ENCODE data around the gene SUGCT.

SUGCT gene

DNA sequence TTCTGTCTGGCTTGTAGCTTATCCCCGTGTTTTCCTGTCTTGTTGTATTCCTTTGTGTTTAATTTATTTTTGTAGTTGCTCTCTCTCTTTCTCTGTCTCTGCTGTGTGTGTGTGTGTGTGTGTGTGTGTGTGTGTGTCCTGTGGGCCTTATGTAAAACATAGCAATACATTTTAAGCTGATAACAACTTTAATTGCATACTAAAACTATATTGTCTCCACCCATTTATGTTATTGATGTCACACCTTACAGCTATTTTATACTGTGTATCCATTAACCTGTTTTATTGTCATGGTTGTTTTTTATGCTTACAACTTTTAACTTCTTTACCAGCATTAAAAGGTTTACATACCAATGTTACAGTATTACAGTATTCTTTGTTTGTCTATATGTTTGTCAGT, 293.6 kb downstream of the SUGCT start:
- H3K27me3 ChIP-seq (ENCODE audit: control insufficient read depth in 1 of 2, insufficient read depth in 2 of 2, low read length in 2 of 2): no peaks in the 10 kb centered on the region
- no peak overlapping the region for H3K27ac ChIP-seq (ENCODE audit: low read length)
- H3K4me3 ChIP-seq (ENCODE audit: low read length in 2 of 2): no peak overlapping the region
- no peaks in the 10 kb centered on the region for H3K9me3 ChIP-seq (ENCODE audit: control insufficient read depth in 2 of 2, low read length in 2 of 2)
- H3K9ac ChIP-seq (ENCODE audit: low read length in 2 of 2): no peak overlapping the region
- H3K36me3 ChIP-seq (ENCODE audit: control insufficient read depth in 2 of 2, insufficient read depth in 2 of 2, low read length in 2 of 2): no peaks in the 10 kb centered on the region
- no peaks in the 10 kb centered on the region for H3K4me1 ChIP-seq (ENCODE audit: control insufficient read depth, insufficient read depth, low read length)

DNA sequence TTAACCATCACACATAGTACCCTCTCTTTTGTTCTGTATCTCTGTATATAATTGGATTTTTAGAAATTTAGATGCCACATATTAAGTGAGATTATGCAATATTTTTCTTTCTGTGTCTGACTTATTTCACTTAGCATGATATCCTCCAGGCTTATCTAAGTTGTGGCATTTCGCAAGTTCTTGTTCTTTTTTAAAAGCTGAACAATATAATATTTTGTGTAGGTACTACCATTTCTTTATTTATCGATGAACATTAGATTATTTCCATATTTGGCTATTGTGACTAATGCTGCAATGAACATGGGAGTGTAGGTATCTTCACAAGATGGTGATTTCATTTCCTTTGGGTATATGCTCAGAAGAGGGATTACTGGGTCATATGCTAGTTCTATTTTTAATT, 295.0 kb downstream of the SUGCT start:
- H3K4me3 ChIP-seq (ENCODE audit: low read length in 2 of 2): no peak overlapping the region
- no peaks in the 10 kb centered on the region for H3K9me3 ChIP-seq (ENCODE audit: control insufficient read depth in 2 of 2, low read length in 2 of 2)
- H3K27me3 ChIP-seq (ENCODE audit: control insufficient read depth in 1 of 2, insufficient read depth in 2 of 2, low read length in 2 of 2): no peaks in the 10 kb centered on the region
- H3K9ac ChIP-seq (ENCODE audit: low read length in 2 of 2): no peak overlapping the region
- no peaks in the 10 kb centered on the region for H3K36me3 ChIP-seq (ENCODE audit: control insufficient read depth in 2 of 2, insufficient read depth in 2 of 2, low read length in 2 of 2)
- H3K4me1 ChIP-seq (ENCODE audit: control insufficient read depth, insufficient read depth, low read length): no peaks in the 10 kb centered on the region
- no peak overlapping the region for H3K27ac ChIP-seq (ENCODE audit: low read length)

DNA sequence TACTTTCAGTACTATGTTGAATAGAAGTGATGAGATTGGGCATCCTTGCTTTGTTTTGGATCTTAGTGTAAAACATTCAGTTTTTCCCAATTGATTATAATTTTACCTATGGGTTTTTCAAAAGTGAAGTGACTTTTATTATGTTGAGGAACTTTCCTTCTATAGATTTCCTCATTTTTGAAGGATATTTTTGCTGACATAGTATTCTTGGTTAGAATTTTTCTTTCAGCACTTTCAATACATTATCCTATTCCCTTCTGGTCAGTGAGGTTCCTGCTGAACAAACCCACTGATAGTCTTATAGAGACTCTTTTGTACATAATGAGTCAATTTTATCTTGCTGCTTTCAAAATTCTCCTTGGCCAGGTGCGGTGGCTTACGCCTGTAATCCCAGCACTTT, 297.2 kb downstream of the SUGCT start:
- no peaks in the 10 kb centered on the region for H3K36me3 ChIP-seq (ENCODE audit: control insufficient read depth in 2 of 2, insufficient read depth in 2 of 2, low read length in 2 of 2)
- no peak overlapping the region for H3K27ac ChIP-seq (ENCODE audit: low read length)
- H3K9me3 ChIP-seq (ENCODE audit: control insufficient read depth in 2 of 2, low read length in 2 of 2): no peaks in the 10 kb centered on the region
- H3K27me3 ChIP-seq (ENCODE audit: control insufficient read depth in 1 of 2, insufficient read depth in 2 of 2, low read length in 2 of 2): no peaks in the 10 kb centered on the region
- no peak overlapping the region for H3K4me3 ChIP-seq (ENCODE audit: low read length in 2 of 2)
- H3K9ac ChIP-seq (ENCODE audit: low read length in 2 of 2): no peak overlapping the region
- H3K4me1 ChIP-seq (ENCODE audit: control insufficient read depth, insufficient read depth, low read length): no peaks in the 10 kb centered on the region

DNA sequence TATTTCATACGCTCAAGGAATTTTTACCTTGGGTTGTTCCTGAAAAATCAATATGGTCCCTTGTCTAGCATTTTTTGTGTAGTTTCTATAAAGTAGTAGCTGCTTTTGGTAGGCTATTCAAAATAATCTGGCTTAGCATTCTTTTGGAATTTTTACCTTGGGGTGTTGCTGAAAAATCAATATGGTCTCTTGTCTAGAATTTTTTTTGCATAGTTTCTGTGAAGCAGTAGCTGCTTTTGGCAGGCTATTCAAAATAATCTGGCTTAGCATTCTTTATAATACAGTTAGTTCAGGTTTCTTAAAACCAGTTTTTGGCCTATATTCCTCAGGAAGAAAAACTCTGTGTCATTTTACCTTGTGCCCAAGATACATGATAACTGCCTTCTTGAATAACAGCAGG, 301.9 kb downstream of the SUGCT start:
- H3K27ac ChIP-seq (ENCODE audit: low read length): no peak overlapping the region

DNA sequence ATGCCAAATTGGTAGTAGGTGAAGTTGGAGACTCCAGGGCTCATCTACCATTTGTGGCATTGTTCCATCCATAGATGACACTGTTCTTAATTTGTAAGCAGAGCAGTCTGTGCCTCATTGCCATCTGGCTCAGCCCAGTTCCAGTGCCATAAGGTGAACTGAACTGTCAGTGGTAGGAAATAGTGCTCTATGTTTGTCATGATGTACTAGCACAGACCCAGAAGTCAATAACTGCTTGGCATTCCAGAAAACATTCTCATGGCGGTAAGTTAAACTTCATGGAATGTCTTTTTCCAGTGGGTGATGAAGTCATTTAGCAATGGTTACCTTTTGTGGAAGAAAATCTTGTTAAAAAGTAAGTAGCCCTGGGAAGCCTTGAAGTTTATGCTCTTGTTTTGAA, 302.7 kb downstream of the SUGCT start:
- H3K36me3 ChIP-seq (ENCODE audit: control insufficient read depth in 2 of 2, insufficient read depth in 2 of 2, low read length in 2 of 2): no peaks in the 10 kb centered on the region
- H3K4me3 ChIP-seq (ENCODE audit: low read length in 2 of 2): no peak overlapping the region
- H3K9me3 ChIP-seq (ENCODE audit: control insufficient read depth in 2 of 2, low read length in 2 of 2): peaks cover 0 to 6% of the 10 kb centered on the region in 2 donors
- no peak overlapping the region for H3K9ac ChIP-seq (ENCODE audit: low read length in 2 of 2)
- H3K27me3 ChIP-seq (ENCODE audit: control insufficient read depth in 1 of 2, insufficient read depth in 2 of 2, low read length in 2 of 2): no peaks in the 10 kb centered on the region
- no peaks in the 10 kb centered on the region for H3K4me1 ChIP-seq (ENCODE audit: control insufficient read depth, insufficient read depth, low read length)
- H3K27ac ChIP-seq (ENCODE audit: low read length): no peak overlapping the region

More for the DNA sequence above, 301.9 kb downstream of the SUGCT start:
- Histone ChIP-seq H3K9me3 (ENCODE audit: control insufficient read depth in 2 of 2, low read length in 2 of 2) (peaks cover 0 to 6% of the 10 kb centered on the region in 2 donors), H3K36me3 (ENCODE audit: control insufficient read depth in 2 of 2, insufficient read depth in 2 of 2, low read length in 2 of 2) (no peaks in the 10 kb centered on the region), H3K27me3 (ENCODE audit: control insufficient read depth in 1 of 2, insufficient read depth in 2 of 2, low read length in 2 of 2) (no peaks in the 10 kb centered on the region), H3K9ac (ENCODE audit: low read length in 2 of 2) (no peak overlapping the region), H3K4me1 (ENCODE audit: control insufficient read depth, insufficient read depth, low read length) (no peaks in the 10 kb centered on the region), H3K4me3 (ENCODE audit: low read length in 2 of 2) (no peak overlapping the region)

DNA sequence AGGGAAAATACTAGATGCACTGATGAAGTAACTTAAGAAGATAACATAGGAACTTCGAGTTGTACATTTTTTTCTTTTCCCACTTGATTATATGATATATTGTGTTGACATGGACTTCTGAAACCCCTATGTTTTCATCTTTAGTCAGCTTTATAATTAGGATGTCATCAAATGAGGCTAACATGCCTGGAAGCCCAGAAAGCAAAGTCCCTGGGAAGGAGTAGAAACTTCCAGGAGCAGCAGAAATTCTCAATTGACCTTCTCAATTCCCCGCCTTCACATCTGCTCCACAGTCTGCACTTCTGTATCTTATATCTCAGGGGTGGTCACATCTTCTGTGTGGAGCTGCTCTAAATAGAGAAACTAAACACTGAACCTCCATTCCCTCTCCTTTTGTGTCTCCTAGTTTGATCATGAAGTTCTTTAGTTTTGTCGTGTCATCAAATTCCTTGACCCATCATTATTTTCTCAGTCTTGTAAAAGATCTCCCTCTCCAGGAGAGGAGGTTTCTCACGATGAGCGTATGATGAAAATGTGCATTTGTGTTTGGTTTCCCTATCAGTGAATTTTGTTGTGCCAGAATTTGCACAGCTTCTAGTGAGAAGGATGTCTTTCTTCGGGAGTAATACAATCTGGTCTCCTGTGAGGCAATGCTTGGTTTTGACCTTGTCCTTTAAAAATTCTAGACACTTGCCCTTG, 303.3 kb downstream of the SUGCT start:
- no peaks in the 10 kb centered on the region for H3K27me3 ChIP-seq (ENCODE audit: control insufficient read depth in 1 of 2, insufficient read depth in 2 of 2, low read length in 2 of 2)
- no peak overlapping the region for H3K4me3 ChIP-seq (ENCODE audit: low read length in 2 of 2)
- no peaks in the 10 kb centered on the region for H3K36me3 ChIP-seq (ENCODE audit: control insufficient read depth in 2 of 2, insufficient read depth in 2 of 2, low read length in 2 of 2)
- H3K9ac ChIP-seq (ENCODE audit: low read length in 2 of 2): no peak overlapping the region
- peaks cover 0 to 6% of the 10 kb centered on the region in 2 donors for H3K9me3 ChIP-seq (ENCODE audit: control insufficient read depth in 2 of 2, low read length in 2 of 2)
- H3K27ac ChIP-seq (ENCODE audit: low read length): no peak overlapping the region
- H3K4me1 ChIP-seq (ENCODE audit: control insufficient read depth, insufficient read depth, low read length): no peaks in the 10 kb centered on the region

DNA sequence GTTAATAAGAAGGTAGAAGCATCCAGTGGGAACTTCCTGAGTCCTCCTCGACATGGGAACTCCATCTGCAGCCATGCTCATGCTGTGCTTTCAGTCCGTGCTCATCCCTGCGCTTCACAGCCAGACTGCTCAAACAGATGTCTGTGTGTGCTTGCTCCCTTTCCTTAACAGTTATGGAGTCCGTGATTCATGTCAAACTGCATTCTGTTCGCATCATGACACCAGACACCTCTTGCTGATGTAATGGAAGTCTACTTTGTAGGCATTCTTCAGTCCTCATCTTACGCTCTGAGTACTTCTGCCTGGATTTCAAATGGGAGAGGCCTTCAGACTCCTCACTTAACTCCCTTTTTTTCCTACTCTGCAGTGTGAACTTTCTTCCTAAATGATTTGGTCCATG, 304.9 kb downstream of the SUGCT start:
- H3K36me3 ChIP-seq (ENCODE audit: control insufficient read depth in 2 of 2, insufficient read depth in 2 of 2, low read length in 2 of 2): no peaks in the 10 kb centered on the region
- no peak overlapping the region for H3K27ac ChIP-seq (ENCODE audit: low read length)
- no peak overlapping the region for H3K4me3 ChIP-seq (ENCODE audit: low read length in 2 of 2)

DNA sequence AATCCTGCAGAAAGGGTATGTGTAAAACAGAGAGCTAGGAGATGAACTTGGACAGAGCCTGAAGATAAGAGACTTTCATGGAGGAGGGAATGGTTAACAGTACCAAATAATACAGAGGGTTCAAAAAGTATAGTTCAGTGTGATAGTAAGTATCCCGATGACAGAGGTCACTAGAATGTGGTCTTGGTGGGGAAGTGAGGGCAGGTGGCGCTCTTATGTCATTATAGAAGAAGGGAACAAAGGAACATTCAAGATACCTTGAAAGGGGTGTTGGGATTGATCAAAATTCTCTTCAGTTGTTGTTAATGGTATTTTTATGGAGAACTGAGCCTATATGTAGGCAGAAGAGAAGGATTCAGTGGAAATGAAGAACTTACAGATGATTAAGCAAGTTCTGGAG, 312.5 kb downstream of the SUGCT start:
- no peaks in the 10 kb centered on the region for H3K27me3 ChIP-seq (ENCODE audit: control insufficient read depth in 1 of 2, insufficient read depth in 2 of 2, low read length in 2 of 2)
- no peaks in the 10 kb centered on the region for H3K36me3 ChIP-seq (ENCODE audit: control insufficient read depth in 2 of 2, insufficient read depth in 2 of 2, low read length in 2 of 2)
- H3K4me1 ChIP-seq (ENCODE audit: control insufficient read depth, insufficient read depth, low read length): no peaks in the 10 kb centered on the region
- no peaks in the 10 kb centered on the region for H3K9me3 ChIP-seq (ENCODE audit: control insufficient read depth in 2 of 2, low read length in 2 of 2)
- no peak overlapping the region for H3K27ac ChIP-seq (ENCODE audit: low read length)
- H3K9ac ChIP-seq (ENCODE audit: low read length in 2 of 2): no peak overlapping the region
- no peak overlapping the region for H3K4me3 ChIP-seq (ENCODE audit: low read length in 2 of 2)

More for the DNA sequence above, 304.9 kb downstream of the SUGCT start:
- Histone ChIP-seq H3K9ac (ENCODE audit: low read length in 2 of 2) (no peak overlapping the region), H3K4me1 (ENCODE audit: control insufficient read depth, insufficient read depth, low read length) (no peaks in the 10 kb centered on the region), H3K27me3 (ENCODE audit: control insufficient read depth in 1 of 2, insufficient read depth in 2 of 2, low read length in 2 of 2) (no peaks in the 10 kb centered on the region), H3K9me3 (ENCODE audit: control insufficient read depth in 2 of 2, low read length in 2 of 2) (peaks cover 0 to 6% of the 10 kb centered on the region in 2 donors)

DNA sequence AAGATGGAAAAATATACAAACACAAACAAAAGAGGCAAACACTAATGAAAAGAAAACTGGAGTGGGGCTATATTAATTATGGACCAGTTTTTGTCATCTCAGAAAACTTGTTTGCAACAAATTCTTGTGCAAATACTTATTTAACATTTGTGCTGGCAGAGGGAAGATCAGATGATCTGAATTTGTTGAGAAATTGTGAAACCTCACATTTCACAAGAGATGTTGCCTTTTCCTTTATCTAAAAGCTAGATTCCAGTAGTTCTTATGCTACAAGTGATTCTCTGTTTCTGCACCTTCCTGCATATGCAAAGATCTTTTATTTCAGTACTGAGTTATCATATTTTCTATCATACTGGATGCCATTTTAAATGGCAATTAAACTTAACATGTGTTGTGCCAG, 320.7 kb downstream of the SUGCT start:
- no peaks in the 10 kb centered on the region for H3K4me1 ChIP-seq (ENCODE audit: control insufficient read depth, insufficient read depth, low read length)
- no peak overlapping the region for H3K4me3 ChIP-seq (ENCODE audit: low read length in 2 of 2)
- no peaks in the 10 kb centered on the region for H3K36me3 ChIP-seq (ENCODE audit: control insufficient read depth in 2 of 2, insufficient read depth in 2 of 2, low read length in 2 of 2)
- H3K9me3 ChIP-seq (ENCODE audit: control insufficient read depth in 2 of 2, low read length in 2 of 2): no peaks in the 10 kb centered on the region
- no peaks in the 10 kb centered on the region for H3K27me3 ChIP-seq (ENCODE audit: control insufficient read depth in 1 of 2, insufficient read depth in 2 of 2, low read length in 2 of 2)
- no peak overlapping the region for H3K9ac ChIP-seq (ENCODE audit: low read length in 2 of 2)
- no peak overlapping the region for H3K27ac ChIP-seq (ENCODE audit: low read length)

DNA sequence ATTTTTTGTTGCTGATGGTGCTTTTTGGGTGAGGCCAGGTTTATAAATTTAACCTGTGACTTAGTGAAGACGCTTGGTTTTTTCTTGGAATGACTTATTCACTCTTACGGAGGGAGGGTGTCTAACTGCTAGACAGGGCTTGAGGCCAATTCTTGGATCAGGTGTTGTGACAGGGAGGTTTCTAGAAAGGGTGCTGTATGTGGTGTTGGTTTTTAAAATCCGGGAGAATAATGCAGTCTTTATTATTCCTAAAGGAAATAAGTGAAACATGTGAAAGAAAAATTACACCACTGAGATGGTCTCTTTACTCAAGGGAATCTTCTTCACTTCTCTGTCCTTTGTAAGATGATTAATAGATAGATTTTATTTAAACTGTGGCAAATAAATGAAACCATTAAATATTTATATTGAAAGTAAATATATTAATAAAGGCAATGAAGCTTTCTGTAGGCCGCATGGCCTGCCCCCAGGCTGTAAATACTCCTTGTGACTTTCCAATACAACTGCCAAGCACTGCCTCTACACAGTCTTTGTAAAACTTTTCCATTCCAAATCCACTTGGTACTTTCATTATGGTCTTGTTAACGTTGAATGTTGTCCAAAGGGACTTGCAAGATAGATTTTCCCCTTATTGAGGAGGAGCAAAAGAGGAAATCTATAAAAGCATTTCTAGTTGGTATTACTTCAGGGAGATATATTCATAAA, 323.1 kb downstream of the SUGCT start:
- H3K9me3 ChIP-seq (ENCODE audit: control insufficient read depth in 2 of 2, low read length in 2 of 2): no peaks in the 10 kb centered on the region
- H3K27ac ChIP-seq (ENCODE audit: low read length): no peak overlapping the region
- no peaks in the 10 kb centered on the region for H3K4me1 ChIP-seq (ENCODE audit: control insufficient read depth, insufficient read depth, low read length)
- no peak overlapping the region for H3K4me3 ChIP-seq (ENCODE audit: low read length in 2 of 2)
- no peaks in the 10 kb centered on the region for H3K27me3 ChIP-seq (ENCODE audit: control insufficient read depth in 1 of 2, insufficient read depth in 2 of 2, low read length in 2 of 2)
- H3K9ac ChIP-seq (ENCODE audit: low read length in 2 of 2): no peak overlapping the region
- no peaks in the 10 kb centered on the region for H3K36me3 ChIP-seq (ENCODE audit: control insufficient read depth in 2 of 2, insufficient read depth in 2 of 2, low read length in 2 of 2)

DNA sequence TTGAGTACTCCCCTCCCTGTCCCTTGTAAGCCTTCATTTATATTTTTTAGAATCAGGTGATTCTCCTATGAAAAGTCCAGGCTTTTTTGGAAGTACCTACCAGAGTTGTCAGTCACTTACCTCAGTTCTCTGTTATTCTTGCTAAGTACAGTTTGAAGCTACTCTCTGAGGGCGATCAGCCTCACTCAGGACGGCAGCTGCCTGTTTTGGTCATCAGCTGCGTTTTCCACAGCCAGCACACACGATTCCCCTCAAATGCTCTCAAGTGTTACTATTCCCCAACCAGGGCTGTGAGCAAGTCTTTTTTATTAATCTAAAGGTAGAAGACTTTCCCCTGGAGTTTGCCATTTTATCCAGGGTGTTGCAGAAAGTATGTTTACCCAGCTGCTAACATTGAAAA, 328.6 kb downstream of the SUGCT start:
- H3K27me3 ChIP-seq (ENCODE audit: control insufficient read depth in 1 of 2, insufficient read depth in 2 of 2, low read length in 2 of 2): no peaks in the 10 kb centered on the region
- H3K9me3 ChIP-seq (ENCODE audit: control insufficient read depth in 2 of 2, low read length in 2 of 2): no peaks in the 10 kb centered on the region
- no peak overlapping the region for H3K9ac ChIP-seq (ENCODE audit: low read length in 2 of 2)
- H3K4me1 ChIP-seq (ENCODE audit: control insufficient read depth, insufficient read depth, low read length): no peaks in the 10 kb centered on the region
- H3K27ac ChIP-seq (ENCODE audit: low read length): no peak overlapping the region
- no peak overlapping the region for H3K4me3 ChIP-seq (ENCODE audit: low read length in 2 of 2)
- H3K36me3 ChIP-seq (ENCODE audit: control insufficient read depth in 2 of 2, insufficient read depth in 2 of 2, low read length in 2 of 2): no peaks in the 10 kb centered on the region
